HT-29 (cell line): ENCODE measurements around the gene GART. TPM values are rescaled to one million over a fixed set of nuclear protein-coding genes. Genes with fewer than 3 reads are reported as not detected.
"Not testable (repeated sequence)": the region's sequence is repeated elsewhere in the genome, so short reads cannot be mapped to it uniquely, and the experiment has no call there.

Experiments used
- DNase-seq: peaks from one replicate; pipeline ENCODE4 v3.0.0-alpha.2; 2015; ENCODE audit warnings: low spot score
- total RNA-seq: library from RNA; depleted of rRNA; stranded (reverse); fragments of >200 nt; shearing (Covaris generic); gene quantifications from 2 replicates; pipeline ENCODE4 v1.2.3, GENCODE V29; 2014

The GART gene
- total RNA-seq, 1 experiment from 2014 or later = 57.6 TPM

- DNase-seq = no peak
Measured at GRCh38 chr21:33518899-33519298, 23.0 kb downstream of the GART start.

GRCh38 chr21:33514229-33514628 is 27.7 kb downstream of the GART start:
- DNase-seq = no peak

GRCh38 chr21:33512481-33512880 is 29.4 kb downstream of the GART start:
- DNase-seq = no peak

GRCh38 chr21:33511639-33512038 is 30.3 kb downstream of the GART start:
- no peak for DNase-seq

GRCh38 chr21:33510826-33511225 is 31.1 kb downstream of the GART start:
- DNase-seq = no peak

- DNase-seq = not testable (repeated sequence)
Measured at GRCh38 chr21:33507003-33507402, 34.9 kb downstream of the GART start.

GRCh38 chr21:33505833-33506232 is 36.1 kb downstream of the GART start:
- DNase-seq = no peak

- no peak for DNase-seq
Measured at GRCh38 chr21:33496345-33496744, 45.6 kb downstream of the GART start.

- no peak for DNase-seq
Measured at GRCh38 chr21:33495743-33496142, 46.2 kb downstream of the GART start.

GRCh38 chr21:33493756-33494155 is 48.2 kb downstream of the GART start:
- no peak for DNase-seq

- DNase-seq = no peak
Measured at GRCh38 chr21:33492571-33492970, 49.3 kb downstream of the GART start.

- peak; percentile 78 for DNase-seq
Measured at GRCh38 chr21:33491373-33492102, 50.4 kb downstream of the GART start, which contains the start of gene DNAJC28. Gene DNAJC28, minus strand, starts transcription at chr21:33491716. Its CDS starts 2,323 bp downstream, at chr21:33489393.

- peak; percentile 30 for DNase-seq
Measured at GRCh38 chr21:33490991-33491372, 50.9 kb downstream of the GART start.

GRCh38 chr21:33488936-33489335 is 53.0 kb downstream of the GART start:
- no peak for DNase-seq

- DNase-seq = no peak
Measured at GRCh38 chr21:33487996-33488395, 53.9 kb downstream of the GART start.

- DNase-seq = no peak
Measured at GRCh38 chr21:33481314-33481943, 60.5 kb downstream of the GART start.

GRCh38 chr21:33480481-33481103 is 61.3 kb downstream of the GART start:
- DNase-seq = no peak

- DNase-seq = peak; percentile 86
Measured at GRCh38 chr21:33479679-33480480, 62.0 kb downstream of the GART start, which contains the start of gene TMEM50B. Gene TMEM50B, minus strand, starts transcription at chr21:33479974. Its CDS starts 11,089 bp downstream, at chr21:33468885.

- peak; percentile 30 for DNase-seq
Measured at GRCh38 chr21:33478935-33479678, 62.8 kb downstream of the GART start.

- no peak for DNase-seq
Measured at GRCh38 chr21:33478182-33478581, 63.7 kb downstream of the GART start.

GRCh38 chr21:33477066-33477465 is 64.9 kb downstream of the GART start:
- no peak for DNase-seq
